ENCODE measurements around the gene KCNH4.

Gene KCNH4

DNA sequence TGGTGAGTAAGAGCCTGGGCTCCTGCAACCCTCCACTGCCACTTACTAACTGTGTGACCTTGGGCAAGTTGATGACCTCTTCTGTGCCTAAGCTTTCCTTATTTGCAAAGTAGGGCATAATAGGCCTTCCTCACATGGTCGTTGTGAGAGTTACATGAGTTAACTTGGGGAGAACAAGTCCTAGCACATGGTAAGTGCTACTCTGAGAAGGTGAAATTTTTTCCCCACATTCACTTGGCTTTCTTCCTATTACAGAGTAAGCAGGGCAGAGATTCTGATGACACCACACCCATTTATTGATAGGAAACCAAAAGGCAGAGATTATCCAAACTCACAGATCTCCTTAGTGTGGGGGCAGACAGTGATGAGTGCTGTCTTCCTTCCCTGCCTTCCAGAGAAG, 1.6 kb downstream of the KCNH4 start:
- Histone ChIP-seq H3K4me3 (ENCODE audit: insufficient read depth, low read depth, low read length, poor library complexity, severe bottlenecking) (no peak overlapping the region), H3K27ac (ENCODE audit: insufficient read depth, low read length, poor library complexity, severe bottlenecking) (no peak overlapping the region)

DNA sequence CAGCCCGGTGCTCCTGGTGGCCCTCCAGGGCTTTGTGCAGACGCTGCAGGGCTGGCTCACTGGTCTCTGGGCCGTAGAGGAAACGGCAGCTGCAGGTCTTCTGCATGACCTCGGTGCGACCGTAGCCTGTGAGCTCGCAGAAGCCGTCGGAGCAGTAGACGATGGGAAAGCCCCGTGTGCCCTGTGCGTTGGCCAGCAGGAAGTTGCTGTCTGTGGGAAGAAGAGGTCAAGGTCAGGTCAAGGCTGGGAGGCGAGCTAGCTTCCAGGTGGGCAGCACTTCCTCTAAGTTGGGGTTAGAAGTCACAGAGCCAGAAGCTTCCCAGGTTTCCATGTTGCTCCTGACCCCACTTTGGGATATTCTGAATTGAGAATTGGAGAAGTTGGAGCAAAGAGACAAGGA, 2.1 kb downstream of the KCNH4 start:
- no peak overlapping the region for H3K4me3 ChIP-seq (ENCODE audit: insufficient read depth, low read depth, low read length, poor library complexity, severe bottlenecking)
- H3K4me1 ChIP-seq (ENCODE audit: control insufficient read depth, insufficient read depth, low read length, poor library complexity, severe bottlenecking): peaks cover 34% of the 10 kb centered on the region
- H3K27ac ChIP-seq (ENCODE audit: insufficient read depth, low read length, poor library complexity, severe bottlenecking): no peak overlapping the region
- DNase-seq: peak in 2 of 3 donors; percentile 29 to 39
- no peaks in the 10 kb centered on the region for H3K9me3 ChIP-seq (ENCODE audit: control insufficient read depth, low read length)
- H3K36me3 ChIP-seq (ENCODE audit: control insufficient read depth, insufficient read depth, low read length): no peaks in the 10 kb centered on the region
- H3K27me3 ChIP-seq (replicated peaks; ENCODE audit: control insufficient read depth, insufficient read depth, low read length, poor library complexity, severe bottlenecking): no peaks in the 10 kb centered on the region

More for the DNA sequence above, 1.6 kb downstream of the KCNH4 start:
- Histone ChIP-seq H3K27me3 (replicated peaks; ENCODE audit: control insufficient read depth, insufficient read depth, low read length, poor library complexity, severe bottlenecking) (no peaks in the 10 kb centered on the region), H3K4me1 (ENCODE audit: control insufficient read depth, insufficient read depth, low read length, poor library complexity, severe bottlenecking) (peaks cover 36% of the 10 kb centered on the region), H3K36me3 (ENCODE audit: control insufficient read depth, insufficient read depth, low read length) (no peaks in the 10 kb centered on the region), H3K9me3 (ENCODE audit: control insufficient read depth, low read length) (no peaks in the 10 kb centered on the region)
- no peak for DNase-seq

DNA sequence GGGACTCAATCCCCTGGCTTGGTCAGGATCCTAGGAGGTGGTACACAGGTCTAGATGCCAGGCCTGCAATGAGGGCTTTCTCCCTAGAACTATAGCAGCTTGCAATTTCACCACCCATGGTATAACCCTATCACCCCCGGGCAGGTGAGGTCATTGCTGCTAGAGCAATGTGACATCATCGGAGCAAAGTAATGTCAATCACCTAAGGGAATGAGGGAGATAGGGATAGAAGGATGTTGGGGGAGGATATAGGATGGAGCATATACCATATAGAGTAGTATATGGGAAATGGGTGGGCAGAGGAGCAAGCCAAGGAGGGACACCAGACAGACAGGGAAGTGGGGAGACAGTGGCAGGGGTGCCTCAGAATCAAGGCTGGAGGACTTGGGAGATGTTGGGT, 3.3 kb downstream of the KCNH4 start:
- H3K4me3 ChIP-seq (ENCODE audit: insufficient read depth, low read depth, low read length, poor library complexity, severe bottlenecking): no peak overlapping the region
- H3K9me3 ChIP-seq (ENCODE audit: control insufficient read depth, low read length): no peaks in the 10 kb centered on the region
- H3K36me3 ChIP-seq (ENCODE audit: control insufficient read depth, insufficient read depth, low read length): no peaks in the 10 kb centered on the region
- H3K27me3 ChIP-seq (replicated peaks; ENCODE audit: control insufficient read depth, insufficient read depth, low read length, poor library complexity, severe bottlenecking): no peaks in the 10 kb centered on the region
- no peak overlapping the region for H3K27ac ChIP-seq (ENCODE audit: insufficient read depth, low read length, poor library complexity, severe bottlenecking)
- peaks cover 26% of the 10 kb centered on the region for H3K4me1 ChIP-seq (ENCODE audit: control insufficient read depth, insufficient read depth, low read length, poor library complexity, severe bottlenecking)
- DNase-seq: no peak

DNA sequence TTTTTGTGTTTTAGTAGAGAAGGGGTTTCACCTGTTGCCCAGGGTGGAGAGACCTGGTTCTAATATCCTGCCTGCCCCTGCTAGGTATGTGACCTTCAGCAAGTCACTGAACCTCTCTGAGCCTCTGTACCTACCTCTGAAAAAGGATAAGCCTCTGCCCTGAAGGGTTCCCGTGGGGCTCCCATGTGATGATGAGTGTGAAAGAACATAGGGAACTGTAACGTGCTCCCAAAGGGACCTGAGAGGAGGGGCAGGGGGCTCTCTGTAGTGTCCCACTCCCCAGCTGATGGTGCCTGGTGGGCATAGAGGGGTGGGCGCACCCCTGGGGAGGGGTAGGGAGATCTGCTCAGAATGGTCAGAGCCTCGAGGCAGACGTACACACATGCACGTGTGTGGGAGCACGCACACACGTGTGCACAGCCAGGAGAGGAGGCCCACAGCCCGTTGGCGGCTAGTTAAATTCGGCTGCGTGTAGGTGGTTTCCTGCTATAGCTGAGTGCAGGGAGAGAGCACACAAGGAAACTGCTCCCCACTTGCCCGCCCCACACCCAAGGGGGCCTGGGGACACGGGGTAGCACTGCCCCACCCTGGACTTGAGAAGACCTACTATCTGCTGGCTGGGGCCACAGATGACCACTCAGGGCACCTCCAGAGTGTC, 6.7 kb downstream of the KCNH4 start:
- Histone ChIP-seq H3K27ac (ENCODE audit: insufficient read depth, low read length, poor library complexity, severe bottlenecking) (no peak overlapping the region), H3K36me3 (ENCODE audit: control insufficient read depth, insufficient read depth, low read length) (no peaks in the 10 kb centered on the region), H3K27me3 (replicated peaks; ENCODE audit: control insufficient read depth, insufficient read depth, low read length, poor library complexity, severe bottlenecking) (no peaks in the 10 kb centered on the region), H3K4me1 (ENCODE audit: control insufficient read depth, insufficient read depth, low read length, poor library complexity, severe bottlenecking) (peaks cover 8% of the 10 kb centered on the region), H3K9me3 (ENCODE audit: control insufficient read depth, low read length) (no peaks in the 10 kb centered on the region), H3K4me3 (ENCODE audit: insufficient read depth, low read depth, low read length, poor library complexity, severe bottlenecking) (no peak overlapping the region)
- DNase-seq: no peak

DNA sequence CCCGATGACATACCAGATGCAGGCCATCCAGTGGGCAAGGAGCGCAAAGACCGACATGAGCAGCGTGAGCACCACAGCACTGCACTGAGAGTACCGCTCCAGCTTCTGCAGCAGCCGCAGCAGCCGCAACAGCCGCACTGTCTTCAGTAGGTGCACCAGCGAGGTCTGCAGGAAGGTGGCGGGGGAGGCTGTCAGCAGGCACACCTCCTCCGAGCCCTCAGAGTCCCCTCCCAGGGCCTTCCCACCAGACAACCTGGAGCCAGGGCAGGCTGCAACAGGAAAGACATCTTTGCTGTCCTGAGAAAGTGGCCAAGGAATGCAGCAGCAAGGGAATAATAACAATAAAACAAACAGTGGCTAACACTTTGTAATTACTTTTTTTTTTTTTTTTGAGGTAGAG, 9.1 kb downstream of the KCNH4 start:
- Histone ChIP-seq H3K9me3 (ENCODE audit: control insufficient read depth, low read length) (no peaks in the 10 kb centered on the region), H3K4me3 (ENCODE audit: insufficient read depth, low read depth, low read length, poor library complexity, severe bottlenecking) (no peak overlapping the region), H3K27me3 (replicated peaks; ENCODE audit: control insufficient read depth, insufficient read depth, low read length, poor library complexity, severe bottlenecking) (no peaks in the 10 kb centered on the region), H3K36me3 (ENCODE audit: control insufficient read depth, insufficient read depth, low read length) (no peaks in the 10 kb centered on the region), H3K4me1 (ENCODE audit: control insufficient read depth, insufficient read depth, low read length, poor library complexity, severe bottlenecking) (no peaks in the 10 kb centered on the region), H3K27ac (ENCODE audit: insufficient read depth, low read length, poor library complexity, severe bottlenecking) (no peak overlapping the region)
- no peak for DNase-seq

- DNase-seq: no peak
- no peaks in the 10 kb centered on the region for H3K27me3 ChIP-seq (replicated peaks; ENCODE audit: control insufficient read depth, insufficient read depth, low read length, poor library complexity, severe bottlenecking)
- H3K4me3 ChIP-seq (ENCODE audit: insufficient read depth, low read depth, low read length, poor library complexity, severe bottlenecking): no peak overlapping the region
Observed at GRCh38 chr17:42169351-42169750, 11.6 kb downstream of the KCNH4 start.

DNA sequence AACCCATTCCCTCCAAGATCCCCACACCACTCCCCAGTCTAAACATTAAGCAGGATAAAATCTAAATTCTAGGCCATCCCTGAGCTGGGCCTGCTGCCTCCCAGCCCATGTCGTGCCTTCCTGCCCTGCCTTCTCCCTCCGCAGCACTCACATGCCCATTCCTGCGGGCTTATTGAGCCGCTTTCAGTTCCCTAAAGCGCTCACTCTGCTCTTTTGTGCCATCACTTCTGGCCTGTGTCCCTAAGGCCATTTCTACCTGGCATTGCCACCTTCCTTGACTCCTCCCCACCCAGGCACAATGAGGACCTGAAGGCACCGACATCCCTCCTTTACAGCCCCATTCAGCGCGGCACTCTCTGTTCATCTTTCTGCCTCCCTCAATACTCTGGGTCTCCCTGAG, 13.1 kb downstream of the KCNH4 start:
- no peaks in the 10 kb centered on the region for H3K4me1 ChIP-seq (ENCODE audit: control insufficient read depth, insufficient read depth, low read length, poor library complexity, severe bottlenecking)
- no peak for DNase-seq
- H3K36me3 ChIP-seq (ENCODE audit: control insufficient read depth, insufficient read depth, low read length): no peaks in the 10 kb centered on the region
- no peak overlapping the region for H3K27ac ChIP-seq (ENCODE audit: insufficient read depth, low read length, poor library complexity, severe bottlenecking)
- H3K9me3 ChIP-seq (ENCODE audit: control insufficient read depth, low read length): no peaks in the 10 kb centered on the region
- no peaks in the 10 kb centered on the region for H3K27me3 ChIP-seq (replicated peaks; ENCODE audit: control insufficient read depth, insufficient read depth, low read length, poor library complexity, severe bottlenecking)
- H3K4me3 ChIP-seq (ENCODE audit: insufficient read depth, low read depth, low read length, poor library complexity, severe bottlenecking): no peak overlapping the region

More at GRCh38 chr17:42169351-42169750, 11.6 kb downstream of the KCNH4 start:
- H3K4me1 ChIP-seq (ENCODE audit: control insufficient read depth, insufficient read depth, low read length, poor library complexity, severe bottlenecking): no peaks in the 10 kb centered on the region
- no peak overlapping the region for H3K27ac ChIP-seq (ENCODE audit: insufficient read depth, low read length, poor library complexity, severe bottlenecking)
- no peaks in the 10 kb centered on the region for H3K36me3 ChIP-seq (ENCODE audit: control insufficient read depth, insufficient read depth, low read length)
- no peaks in the 10 kb centered on the region for H3K9me3 ChIP-seq (ENCODE audit: control insufficient read depth, low read length)

DNA sequence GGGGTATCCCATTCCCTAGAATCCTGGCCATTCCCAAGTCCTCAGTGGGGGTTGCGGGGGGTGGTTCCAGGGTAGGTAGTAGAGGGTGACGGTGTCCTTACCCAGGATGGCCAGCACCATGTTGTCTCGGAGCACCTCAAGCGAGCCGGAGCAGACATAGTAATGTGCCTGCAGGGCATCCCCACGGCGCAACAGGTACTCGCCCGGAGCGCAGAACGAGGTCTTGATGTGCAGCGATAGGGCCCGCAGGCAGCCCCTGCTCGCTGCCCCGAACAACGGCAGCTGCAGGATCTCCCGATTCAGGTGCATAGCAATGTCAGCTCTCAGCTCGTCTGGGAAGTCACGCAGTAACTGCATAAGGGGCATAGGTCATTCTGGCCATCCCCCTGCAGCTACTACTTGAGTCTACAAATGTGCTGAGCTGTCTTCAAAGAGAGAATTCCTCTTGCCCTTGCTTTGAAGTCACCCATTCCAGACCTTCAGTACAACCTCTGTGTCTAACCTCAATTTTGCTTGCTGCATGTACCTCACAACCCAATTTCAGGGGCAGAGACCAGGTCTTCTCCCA, 14.7 kb downstream of the KCNH4 start:
- no peaks in the 10 kb centered on the region for H3K9me3 ChIP-seq (ENCODE audit: control insufficient read depth, low read length)
- no peaks in the 10 kb centered on the region for H3K27me3 ChIP-seq (replicated peaks; ENCODE audit: control insufficient read depth, insufficient read depth, low read length, poor library complexity, severe bottlenecking)
- no peak overlapping the region for H3K27ac ChIP-seq (ENCODE audit: insufficient read depth, low read length, poor library complexity, severe bottlenecking)
- H3K4me3 ChIP-seq (ENCODE audit: insufficient read depth, low read depth, low read length, poor library complexity, severe bottlenecking): no peak overlapping the region
- H3K36me3 ChIP-seq (ENCODE audit: control insufficient read depth, insufficient read depth, low read length): no peaks in the 10 kb centered on the region
- DNase-seq: no peak
- H3K4me1 ChIP-seq (ENCODE audit: control insufficient read depth, insufficient read depth, low read length, poor library complexity, severe bottlenecking): no peaks in the 10 kb centered on the region

GRCh38 chr17:42165751-42166150, 15.2 kb downstream of the KCNH4 start:
- Histone ChIP-seq H3K4me3 (ENCODE audit: insufficient read depth, low read depth, low read length, poor library complexity, severe bottlenecking) (no peak overlapping the region), H3K27ac (ENCODE audit: insufficient read depth, low read length, poor library complexity, severe bottlenecking) (no peak overlapping the region), H3K27me3 (replicated peaks; ENCODE audit: control insufficient read depth, insufficient read depth, low read length, poor library complexity, severe bottlenecking) (no peaks in the 10 kb centered on the region), H3K9me3 (ENCODE audit: control insufficient read depth, low read length) (no peaks in the 10 kb centered on the region), H3K4me1 (ENCODE audit: control insufficient read depth, insufficient read depth, low read length, poor library complexity, severe bottlenecking) (no peaks in the 10 kb centered on the region), H3K36me3 (ENCODE audit: control insufficient read depth, insufficient read depth, low read length) (no peaks in the 10 kb centered on the region)
- DNase-seq: no peak

GRCh38 chr17:42163696-42164407, 17.1 kb downstream of the KCNH4 start:
- DNase-seq: no peak
- Histone ChIP-seq H3K36me3 (ENCODE audit: control insufficient read depth, insufficient read depth, low read length) (no peaks in the 10 kb centered on the region), H3K4me3 (ENCODE audit: insufficient read depth, low read depth, low read length, poor library complexity, severe bottlenecking) (no peak overlapping the region), H3K27ac (ENCODE audit: insufficient read depth, low read length, poor library complexity, severe bottlenecking) (no peak overlapping the region), H3K4me1 (ENCODE audit: control insufficient read depth, insufficient read depth, low read length, poor library complexity, severe bottlenecking) (no peaks in the 10 kb centered on the region), H3K27me3 (replicated peaks; ENCODE audit: control insufficient read depth, insufficient read depth, low read length, poor library complexity, severe bottlenecking) (no peaks in the 10 kb centered on the region), H3K9me3 (ENCODE audit: control insufficient read depth, low read length) (no peaks in the 10 kb centered on the region)

Data from effector memory CD4-positive, alpha-beta T cell (primary cell).